ENCODE data around the gene BEX5. TPM values are rescaled to one million over a fixed set of nuclear protein-coding genes. Genes with fewer than 3 reads are reported as not detected.

BEX5 gene
- total RNA-seq (2021) (7.4 to 11.0 TPM (median 8.9 TPM) in 3 replicates), Bru-seq, nascent RNA (percentile 40 among the genes with signal in this experiment)
- long read RNA-seq, experiment 1, transcript BEX5-201 (3 exons, 857 nt) = major isoform, 7 of 7 reads
- long read RNA-seq, experiment 1, partial matches to known transcripts = 0 of 7 reads
- long read RNA-seq, experiment 1, other reads (novel, unspliced or antisense) = 0 of 7 reads
- long read RNA-seq, experiment 2, transcript BEX5-201 (3 exons, 857 nt) = major isoform, 15 of 18 reads
- long read RNA-seq, experiment 2, partial matches to known transcripts = 0 of 18 reads
- long read RNA-seq, experiment 2, other reads (novel, unspliced or antisense) = 3 of 18 reads
- long read RNA-seq, experiment 3, transcript BEX5-201 (3 exons, 857 nt) = major isoform, 14 of 14 reads
- long read RNA-seq, experiment 3, partial matches to known transcripts = 0 of 14 reads
- long read RNA-seq, experiment 3, other reads (novel, unspliced or antisense) = 0 of 14 reads

DNA sequence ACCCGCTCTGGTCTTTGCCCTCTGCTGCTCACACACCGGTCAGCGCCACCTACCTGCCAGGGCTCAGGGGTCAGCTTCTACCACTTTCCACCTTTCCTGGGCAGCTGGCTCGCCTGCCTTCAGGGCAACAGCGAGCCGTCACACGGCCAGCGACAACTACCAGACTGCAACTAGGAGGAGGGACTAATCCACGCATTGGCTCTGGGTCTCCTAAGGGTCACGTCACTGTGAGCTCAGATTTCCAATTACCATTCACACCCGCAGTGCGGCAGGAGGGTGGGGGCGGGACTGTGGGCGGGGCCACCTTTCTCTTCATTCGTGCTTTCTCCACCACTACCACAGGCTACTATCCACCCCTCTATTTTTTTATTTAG is at the start of gene BEX5:
Gene BEX5, minus strand, starts transcription at position 172 of the 374 bp plus-strand sequence. CDS start 1,712 bp downstream, outside the sequence.
- Mint-ChIP-seq H3K27me3 (ENCODE audit: low read depth) (peaks cover 16% of the 10 kb centered on the region), H3K36me3 (no peaks in the 10 kb centered on the region), H3K27ac (peak within 1 kb of the TSS; percentile 97), H3K9me3 (0 out of 2 replicates have a peak, but pooled peaks cover 3% of the 10 kb centered on the region), H3K4me3 (peak within 1 kb of the TSS; percentile 98), H3K4me1 (peaks cover 9% of the 10 kb centered on the region)
- ChIA-PET CTCF (interaction anchor here (0.5 to 1.2 kb wide), 6 partner anchors 26 to 1347 kb away, joined by 3 to 7 read pairs (median 4); no protein-coding TSS in a partner anchor), POLR2A (interaction anchor here (1.1 kb wide), 1 partner anchor 224 kb away, joined by 4 read pairs; the partner anchor contains the start of gene ZMAT1)
- TF ChIP-seq JAZF1 (CRISPR knock-in tag; IDR thresholded peaks at IDR 0.05) (no peak), ZNF232 (CRISPR knock-in tag; IDR thresholded peaks at IDR 0.05) (no peak), ATF1 (CRISPR knock-in tag; IDR thresholded peaks at IDR 0.05) (no peak), SP1 (CRISPR knock-in tag; conservative IDR thresholded peaks at IDR 0.05) (no peak), MYBL2 (CRISPR knock-in tag; IDR thresholded peaks at IDR 0.05) (no peak), CBFB (CRISPR knock-in tag; IDR thresholded peaks at IDR 0.05; ENCODE audit: low read depth) (no peak)
- TF ChIP-seq, protein P1, sequence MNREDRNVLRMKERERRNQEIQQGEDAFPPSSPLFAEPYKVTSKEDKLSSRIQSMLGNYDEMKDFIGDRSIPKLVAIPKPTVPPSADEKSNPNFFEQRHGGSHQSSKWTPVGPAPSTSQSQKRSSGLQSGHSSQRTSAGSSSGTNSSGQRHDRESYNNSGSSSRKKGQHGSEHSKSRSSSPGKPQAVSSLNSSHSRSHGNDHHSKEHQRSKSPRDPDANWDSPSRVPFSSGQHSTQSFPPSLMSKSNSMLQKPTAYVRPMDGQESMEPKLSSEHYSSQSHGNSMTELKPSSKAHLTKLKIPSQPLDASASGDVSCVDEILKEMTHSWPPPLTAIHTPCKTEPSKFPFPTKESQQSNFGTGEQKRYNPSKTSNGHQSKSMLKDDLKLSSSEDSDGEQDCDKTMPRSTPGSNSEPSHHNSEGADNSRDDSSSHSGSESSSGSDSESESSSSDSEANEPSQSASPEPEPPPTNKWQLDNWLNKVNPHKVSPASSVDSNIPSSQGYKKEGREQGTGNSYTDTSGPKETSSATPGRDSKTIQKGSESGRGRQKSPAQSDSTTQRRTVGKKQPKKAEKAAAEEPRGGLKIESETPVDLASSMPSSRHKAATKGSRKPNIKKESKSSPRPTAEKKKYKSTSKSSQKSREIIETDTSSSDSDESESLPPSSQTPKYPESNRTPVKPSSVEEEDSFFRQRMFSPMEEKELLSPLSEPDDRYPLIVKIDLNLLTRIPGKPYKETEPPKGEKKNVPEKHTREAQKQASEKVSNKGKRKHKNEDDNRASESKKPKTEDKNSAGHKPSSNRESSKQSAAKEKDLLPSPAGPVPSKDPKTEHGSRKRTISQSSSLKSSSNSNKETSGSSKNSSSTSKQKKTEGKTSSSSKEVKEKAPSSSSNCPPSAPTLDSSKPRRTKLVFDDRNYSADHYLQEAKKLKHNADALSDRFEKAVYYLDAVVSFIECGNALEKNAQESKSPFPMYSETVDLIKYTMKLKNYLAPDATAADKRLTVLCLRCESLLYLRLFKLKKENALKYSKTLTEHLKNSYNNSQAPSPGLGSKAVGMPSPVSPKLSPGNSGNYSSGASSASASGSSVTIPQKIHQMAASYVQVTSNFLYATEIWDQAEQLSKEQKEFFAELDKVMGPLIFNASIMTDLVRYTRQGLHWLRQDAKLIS (CRISPR knock-in tag; IDR thresholded peaks at IDR 0.05; ENCODE audit: borderline replicate concordance) = no peak
- TF ChIP-seq, protein P2, sequence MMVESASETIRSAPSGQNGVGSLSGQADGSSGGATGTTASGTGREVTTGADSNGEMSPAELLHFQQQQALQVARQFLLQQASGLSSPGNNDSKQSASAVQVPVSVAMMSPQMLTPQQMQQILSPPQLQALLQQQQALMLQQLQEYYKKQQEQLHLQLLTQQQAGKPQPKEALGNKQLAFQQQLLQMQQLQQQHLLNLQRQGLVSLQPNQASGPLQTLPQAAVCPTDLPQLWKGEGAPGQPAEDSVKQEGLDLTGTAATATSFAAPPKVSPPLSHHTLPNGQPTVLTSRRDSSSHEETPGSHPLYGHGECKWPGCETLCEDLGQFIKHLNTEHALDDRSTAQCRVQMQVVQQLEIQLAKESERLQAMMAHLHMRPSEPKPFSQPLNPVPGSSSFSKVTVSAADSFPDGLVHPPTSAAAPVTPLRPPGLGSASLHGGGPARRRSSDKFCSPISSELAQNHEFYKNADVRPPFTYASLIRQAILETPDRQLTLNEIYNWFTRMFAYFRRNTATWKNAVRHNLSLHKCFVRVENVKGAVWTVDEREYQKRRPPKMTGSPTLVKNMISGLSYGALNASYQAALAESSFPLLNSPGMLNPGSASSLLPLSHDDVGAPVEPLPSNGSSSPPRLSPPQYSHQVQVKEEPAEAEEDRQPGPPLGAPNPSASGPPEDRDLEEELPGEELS (CRISPR knock-in tag; IDR thresholded peaks at IDR 0.05) = no peak
- DNase-seq (ENCODE audit: low spot score) = peak; percentile 57
- ATAC-seq = peak; percentile 96

DNA sequence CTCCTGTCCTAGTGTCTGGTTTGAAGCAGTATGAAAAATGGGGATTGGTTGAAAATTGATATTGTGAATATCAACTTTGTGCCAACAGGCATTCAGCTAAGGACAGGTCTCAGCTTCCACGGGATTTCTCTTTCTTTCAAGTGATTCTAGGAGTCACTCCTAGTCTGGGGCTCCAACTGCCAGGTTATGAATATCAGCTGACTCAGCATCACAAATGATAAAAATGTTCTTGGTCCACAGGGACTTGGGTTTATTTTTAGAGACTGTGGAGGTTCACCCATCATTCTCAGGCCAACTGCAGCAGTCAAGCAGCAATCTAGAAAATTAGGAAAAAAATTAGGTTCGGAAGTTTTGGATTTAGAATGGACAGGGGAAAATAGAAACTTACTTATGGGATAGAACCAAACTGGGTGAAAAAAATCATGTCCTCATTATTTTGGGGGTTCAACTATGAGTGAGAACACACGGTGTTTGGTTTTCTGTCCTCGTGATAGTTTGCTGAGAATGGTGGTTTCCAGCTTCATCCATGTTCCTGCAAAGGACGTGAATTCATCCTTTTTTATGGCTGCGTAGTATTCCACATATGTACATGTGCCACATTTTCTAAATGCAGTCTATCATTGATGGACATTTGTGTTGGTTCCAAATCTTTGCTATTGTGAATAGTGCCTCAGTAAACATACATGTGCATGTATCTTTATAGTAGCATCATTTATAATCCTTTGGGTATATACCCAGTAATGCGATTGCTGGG is 30.4 kb upstream of the BEX5 start:
- CTCF ChIA-PET = no interaction called here
- Mint-ChIP-seq H3K27me3 (ENCODE audit: low read depth) (no peaks in the 10 kb centered on the region; the same call in 1 of the 2 replicates), H3K9me3 (peaks cover 50% of the 10 kb centered on the region), H3K27ac (no peak overlapping the region), H3K4me1 (no peaks in the 10 kb centered on the region), H3K36me3 (peaks cover 6% of the 10 kb centered on the region), H3K4me3 (no peak overlapping the region)
- ATAC-seq = no peak
- no peak for DNase-seq (ENCODE audit: low spot score)
- POLR2A ChIA-PET = no interaction called here
- TF ChIP-seq NFYB (CRISPR knock-in tag; conservative IDR thresholded peaks at IDR 0.05; ENCODE audit: low read depth) (no peak), OVOL2 (CRISPR knock-in tag; IDR thresholded peaks at IDR 0.05; ENCODE audit: borderline replicate concordance) (no peak), GRHL2 (CRISPR knock-in tag; IDR thresholded peaks at IDR 0.05; ENCODE audit: insufficient replicate concordance, severe bottlenecking) (no peak), ZNF263 (CRISPR knock-in tag; IDR thresholded peaks at IDR 0.05; ENCODE audit: low read depth) (no peak), NR2C2 (CRISPR knock-in tag; IDR thresholded peaks at IDR 0.05) (no peak), TP53 (CRISPR knock-in tag; IDR thresholded peaks at IDR 0.05) (no peak), GTF2I (CRISPR knock-in tag; conservative IDR thresholded peaks at IDR 0.05) (no peak), ZNF396 (CRISPR knock-in tag; IDR thresholded peaks at IDR 0.05; ENCODE audit: borderline replicate concordance) (no peak)
- TF ChIP-seq, protein P3, sequence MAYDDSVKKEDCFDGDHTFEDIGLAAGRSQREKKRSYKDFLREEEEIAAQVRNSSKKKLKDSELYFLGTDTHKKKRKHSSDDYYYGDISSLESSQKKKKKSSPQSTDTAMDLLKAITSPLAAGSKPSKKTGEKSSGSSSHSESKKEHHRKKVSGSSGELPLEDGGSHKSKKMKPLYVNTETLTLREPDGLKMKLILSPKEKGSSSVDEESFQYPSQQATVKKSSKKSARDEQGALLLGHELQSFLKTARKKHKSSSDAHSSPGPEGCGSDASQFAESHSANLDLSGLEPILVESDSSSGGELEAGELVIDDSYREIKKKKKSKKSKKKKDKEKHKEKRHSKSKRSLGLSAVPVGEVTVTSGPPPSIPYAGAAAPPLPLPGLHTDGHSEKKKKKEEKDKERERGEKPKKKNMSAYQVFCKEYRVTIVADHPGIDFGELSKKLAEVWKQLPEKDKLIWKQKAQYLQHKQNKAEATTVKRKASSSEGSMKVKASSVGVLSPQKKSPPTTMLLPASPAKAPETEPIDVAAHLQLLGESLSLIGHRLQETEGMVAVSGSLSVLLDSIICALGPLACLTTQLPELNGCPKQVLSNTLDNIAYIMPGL (CRISPR knock-in tag; IDR thresholded peaks at IDR 0.05) = no peak
- TF ChIP-seq, protein P4, sequence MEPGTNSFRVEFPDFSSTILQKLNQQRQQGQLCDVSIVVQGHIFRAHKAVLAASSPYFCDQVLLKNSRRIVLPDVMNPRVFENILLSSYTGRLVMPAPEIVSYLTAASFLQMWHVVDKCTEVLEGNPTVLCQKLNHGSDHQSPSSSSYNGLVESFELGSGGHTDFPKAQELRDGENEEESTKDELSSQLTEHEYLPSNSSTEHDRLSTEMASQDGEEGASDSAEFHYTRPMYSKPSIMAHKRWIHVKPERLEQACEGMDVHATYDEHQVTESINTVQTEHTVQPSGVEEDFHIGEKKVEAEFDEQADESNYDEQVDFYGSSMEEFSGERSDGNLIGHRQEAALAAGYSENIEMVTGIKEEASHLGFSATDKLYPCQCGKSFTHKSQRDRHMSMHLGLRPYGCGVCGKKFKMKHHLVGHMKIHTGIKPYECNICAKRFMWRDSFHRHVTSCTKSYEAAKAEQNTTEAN (CRISPR knock-in tag; IDR thresholded peaks at IDR 0.05) = no peak
- TF ChIP-seq, protein P5, sequence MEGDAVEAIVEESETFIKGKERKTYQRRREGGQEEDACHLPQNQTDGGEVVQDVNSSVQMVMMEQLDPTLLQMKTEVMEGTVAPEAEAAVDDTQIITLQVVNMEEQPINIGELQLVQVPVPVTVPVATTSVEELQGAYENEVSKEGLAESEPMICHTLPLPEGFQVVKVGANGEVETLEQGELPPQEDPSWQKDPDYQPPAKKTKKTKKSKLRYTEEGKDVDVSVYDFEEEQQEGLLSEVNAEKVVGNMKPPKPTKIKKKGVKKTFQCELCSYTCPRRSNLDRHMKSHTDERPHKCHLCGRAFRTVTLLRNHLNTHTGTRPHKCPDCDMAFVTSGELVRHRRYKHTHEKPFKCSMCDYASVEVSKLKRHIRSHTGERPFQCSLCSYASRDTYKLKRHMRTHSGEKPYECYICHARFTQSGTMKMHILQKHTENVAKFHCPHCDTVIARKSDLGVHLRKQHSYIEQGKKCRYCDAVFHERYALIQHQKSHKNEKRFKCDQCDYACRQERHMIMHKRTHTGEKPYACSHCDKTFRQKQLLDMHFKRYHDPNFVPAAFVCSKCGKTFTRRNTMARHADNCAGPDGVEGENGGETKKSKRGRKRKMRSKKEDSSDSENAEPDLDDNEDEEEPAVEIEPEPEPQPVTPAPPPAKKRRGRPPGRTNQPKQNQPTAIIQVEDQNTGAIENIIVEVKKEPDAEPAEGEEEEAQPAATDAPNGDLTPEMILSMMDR (IDR thresholded peaks at IDR 0.05) = no peak
- TF ChIP-seq, protein P6, sequence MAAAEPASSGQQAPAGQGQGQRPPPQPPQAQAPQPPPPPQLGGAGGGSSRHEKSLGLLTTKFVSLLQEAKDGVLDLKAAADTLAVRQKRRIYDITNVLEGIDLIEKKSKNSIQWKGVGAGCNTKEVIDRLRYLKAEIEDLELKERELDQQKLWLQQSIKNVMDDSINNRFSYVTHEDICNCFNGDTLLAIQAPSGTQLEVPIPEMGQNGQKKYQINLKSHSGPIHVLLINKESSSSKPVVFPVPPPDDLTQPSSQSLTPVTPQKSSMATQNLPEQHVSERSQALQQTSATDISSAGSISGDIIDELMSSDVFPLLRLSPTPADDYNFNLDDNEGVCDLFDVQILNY (CRISPR knock-in tag; IDR thresholded peaks at IDR 0.05) = no peak
